B cell (primary cell): Measurements from ENCODE around the gene C17orf50. TPM values are rescaled to one million over a fixed set of nuclear protein-coding genes. Genes with fewer than 3 reads are reported as not detected.

Experiments
- ATAC-seq: fragments of 200-7000 bp; cut with Tn5 transposase; one replicate; pipeline ENCODE4 v1.10.0; 2021; ENCODE audit warnings: low read depth, mild to moderate bottlenecking, moderate number of reproducible peaks, moderate library complexity
- CTCF ChIA-PET: fragments of 350-600 bp; sonication (Branson Sonifier 250); formaldehyde crosslinking; loops from one replicate; lab custom pipeline; 2021; ENCODE audit warnings: antibody characterized with exemption, inconsistent platforms; lab: Charles Lee
- POLR2A ChIA-PET: fragments of 350-600 bp; sonication (Branson Sonifier 250); formaldehyde crosslinking; loops from one replicate; lab custom pipeline; 2021; ENCODE audit warnings: antibody characterized with exemption; lab: Charles Lee
- DNase-seq: peaks from one replicate; pipeline ENCODE4 v3.0.0; 2013
- H2AFZ ChIP-seq: 2 replicates; pipeline ENCODE4 v1.6.1; 2012; ENCODE audit warnings: mild to moderate bottlenecking, low read depth, low read length; ENCODE audit not compliant: insufficient read depth, poor library complexity, severe bottlenecking
- H3K27ac ChIP-seq, 2 donors: 1 replicate in 1 of 2; 2 replicates in 1 of 2; pipeline ENCODE4 v1.5.1; 2012 to 2013; ENCODE audit warnings: low read length in 2 of 2, mild to moderate bottlenecking in 2 of 2, moderate library complexity in 1 of 2
- H3K27me3 ChIP-seq, 4 experiments: fragments of 200-600 bp in 1 of 4; sonication (generic) in 1 of 4; replicated peaks in 1 of 4; 1 replicate in 2 of 4; 2 replicates in 2 of 4; pipeline versions ENCODE4 v1.6.1 to v1.7.0; 2013 to 2016; ENCODE audit warnings: low read length in 3 of 4, mild to moderate bottlenecking in 2 of 4, mixed read lengths in 1 of 4, moderate library complexity in 1 of 4; ENCODE audit not compliant: insufficient read depth in 4 of 4, control insufficient read depth in 3 of 4; ENCODE audit errors: control extremely low read depth in 1 of 4
- H3K36me3 ChIP-seq, 2 experiments: replicated peaks in 1 of 2; 1 replicate in 1 of 2; 2 replicates in 1 of 2; pipeline versions ENCODE4 v1.6.1 to v1.7.1; 2013; ENCODE audit warnings: low read length in 1 of 2; ENCODE audit not compliant: insufficient read depth in 2 of 2, control insufficient read depth in 1 of 2; ENCODE audit errors: control extremely low read depth in 1 of 2, extremely low read depth in 1 of 2
- H3K4me1 ChIP-seq, 2 donors: fragments of 200-600 bp in 1 of 2; sonication (generic) in 1 of 2; 1 replicate in 1 of 2; 2 replicates in 1 of 2; pipeline versions ENCODE4 v1.5.1 to v1.6.1; 2013 to 2017; ENCODE audit warnings: low read length in 2 of 2; ENCODE audit not compliant: control insufficient read depth in 2 of 2, insufficient read depth in 2 of 2
- H3K4me2 ChIP-seq: replicated peaks from 2 replicates; pipeline ENCODE3; 2012; ENCODE audit warnings: mild to moderate bottlenecking, low read depth, low read length; ENCODE audit not compliant: poor library complexity, severe bottlenecking
- H3K4me3 ChIP-seq, 5 experiments: fragments of 200-600 bp in 1 of 5; sonication (generic) in 1 of 5; 1 replicate in 3 of 5; 2 replicates in 2 of 5; pipeline versions ENCODE4 v1.5.1 to v1.7.0; 2011 to 2016; ENCODE audit warnings: low read length in 4 of 5, mild to moderate bottlenecking in 4 of 5, low read depth in 2 of 5, control low read depth in 1 of 5, moderate library complexity in 1 of 5; ENCODE audit not compliant: insufficient read depth in 1 of 5; ENCODE audit errors: control extremely low read depth in 1 of 5, extremely low read depth in 1 of 5
- H3K79me2 ChIP-seq: fragments of 200-600 bp; sonication (generic); one replicate; pipeline ENCODE4 v1.6.0; 2016; ENCODE audit warnings: low read length; ENCODE audit not compliant: control insufficient read depth, insufficient read depth
- H3K9ac ChIP-seq: fragments of 200-600 bp; sonication (generic); 2 replicates; pipeline ENCODE4 v1.6.1; 2017; ENCODE audit warnings: mild to moderate bottlenecking, low read length, moderate library complexity
- H3K9me3 ChIP-seq, 3 donors: one replicate each; pipeline versions ENCODE4 v1.6.1 to v1.7.1; 2013; ENCODE audit warnings: low read length in 2 of 3; ENCODE audit not compliant: control insufficient read depth in 2 of 3, insufficient read depth in 1 of 3; ENCODE audit errors: control extremely low read depth in 1 of 3
- H4K20me1 ChIP-seq: 2 replicates; pipeline ENCODE4 v1.6.0; 2012; ENCODE audit warnings: mild to moderate bottlenecking, low read length; ENCODE audit not compliant: insufficient read depth, control insufficient read depth, poor library complexity, severe bottlenecking
- H3K27ac Mint-ChIP-seq: one replicate; pipeline ENCODE4 v1.8.0; 2021; ENCODE audit warnings: mixed read lengths
- H3K27me3 Mint-ChIP-seq: one replicate; pipeline ENCODE4 v1.8.0; 2021; ENCODE audit warnings: mixed read lengths
- H3K4me1 Mint-ChIP-seq: one replicate; pipeline ENCODE4 v1.8.0; 2021; ENCODE audit warnings: mixed read lengths
- H3K4me3 Mint-ChIP-seq: one replicate; pipeline ENCODE4 v1.8.0; 2021; ENCODE audit warnings: mixed read lengths
- H3K9me3 Mint-ChIP-seq: one replicate; pipeline ENCODE4 v1.8.0; 2022; ENCODE audit warnings: mixed read lengths; ENCODE audit not compliant: insufficient read depth
- CTCF ChIP-seq: fragments of 200-600 bp; IDR thresholded peaks from one replicate; pipeline ENCODE4 v1.8.0; 2022; ENCODE audit warnings: antibody characterized with exemption, mild to moderate bottlenecking
- EZH2 ChIP-seq: IDR thresholded peaks from 2 replicates; pipeline ENCODE4 v1.6.1; 2012; ENCODE audit warnings: borderline replicate concordance, low read depth, mild to moderate bottlenecking, moderate library complexity, low read length; ENCODE audit not compliant: insufficient read depth, poor library complexity, severe bottlenecking
- WGBS: methylation state at CpG from one replicate; pipeline ENCODE4 v1.1.5; 2013; ENCODE audit warnings: missing lambda C conversion rate; ENCODE audit not compliant: insufficient coverage; 5-methylcytosine and 5-hydroxymethylcytosine counted together
- intact Hi-C: fragments of 100-400 bp; cut with micrococcal nuclease; formaldehyde crosslinking; loops from one replicate; pipeline ENCODE4 v1.10.0; 2022
- polyA plus RNA-seq: library from polyadenylated mRNA; depleted of rRNA; stranded (reverse); fragments of >200 nt; gene quantifications from 2 replicates; pipeline ENCODE4 v1.2.3, GENCODE V29; 2012
- total RNA-seq, 2 donors: library from RNA; stranded (reverse); fragments of 120-200 nt in 1 of 2; gene quantifications; 1 replicate in 1 of 2; 2 replicates in 1 of 2; pipeline versions ENCODE4 v1.2.3 to v1.2.4, GENCODE V29; 2013 to 2022

The C17orf50 gene
- total and polyA plus RNA-seq, 2 donors (not counting 1 experiment from before 2014, with no cell fraction given), result not detected

DNA sequence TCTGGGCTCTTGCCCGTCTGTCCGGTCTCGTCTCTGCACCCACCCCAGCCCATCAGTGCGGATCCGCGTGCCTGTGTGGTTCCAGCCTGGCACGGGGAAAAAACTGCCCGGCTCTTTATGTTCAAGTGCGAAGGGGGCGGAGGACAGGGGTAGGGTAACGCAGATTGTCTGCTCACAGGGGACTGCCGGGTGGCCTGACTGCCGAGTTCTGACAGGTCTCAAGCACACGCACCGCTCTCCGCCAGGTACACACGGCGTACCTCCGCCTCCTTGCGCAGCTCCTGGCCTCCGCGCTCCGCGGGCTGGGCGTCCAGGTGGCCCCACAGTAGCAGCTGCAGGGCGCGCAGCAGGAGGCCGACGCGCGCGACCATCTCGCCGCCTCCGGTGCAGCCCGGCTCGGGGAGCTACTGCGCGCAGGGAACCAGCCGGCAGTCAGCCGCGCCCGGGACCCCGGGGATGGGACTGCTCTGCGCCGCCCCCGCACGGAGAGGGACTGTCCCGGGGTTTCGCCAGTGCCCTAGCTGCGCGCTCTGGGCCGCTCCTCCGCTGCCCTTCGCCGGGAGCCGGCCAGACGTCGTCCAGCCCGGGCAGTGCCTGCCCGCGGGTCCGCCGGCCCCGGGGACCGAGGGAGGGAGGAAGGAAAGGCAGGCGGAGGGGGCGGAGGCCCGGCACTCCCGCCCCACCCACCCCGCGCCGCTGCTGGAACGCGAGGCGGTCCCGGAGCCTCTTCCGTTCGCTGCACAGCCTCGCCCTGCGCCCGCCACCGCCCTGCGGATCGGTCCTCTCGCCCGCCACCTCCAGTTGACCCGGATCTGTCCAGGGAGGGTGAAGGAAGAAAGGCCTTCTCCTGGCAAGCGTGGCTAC lies 34.6 kb downstream of the C17orf50 start, which contains the start of gene MMP28:
Gene MMP28, minus strand, starts transcription at position 635 of the 864 bp plus-strand sequence. Its CDS starts 264 bp downstream, at position 371.
- peak within 1 kb of the TSS; percentile 86 for H3K4me3 Mint-ChIP-seq
- H3K4me3 ChIP-seq, result peak within 1 kb of the TSS in 4 of 5 experiments; percentile 8 to 61 (median 56)
- ChIA-PET CTCF (interaction anchor here (0.8 to 7.0 kb wide), 4 partner anchors 9 to 30 kb away, joined by 3 to 62 read pairs (median 4); no protein-coding TSS in a partner anchor), POLR2A (interaction anchor here (0.6 to 2.8 kb wide), 3 partner anchors 9 to 77 kb away, joined by 3 to 11 read pairs (median 6); partner anchors contain the start of gene TAF15)
- peak within 1 kb of the TSS; percentile 5 for H3K27ac Mint-ChIP-seq
- peaks cover 19% of the 10 kb centered on the region for H3K4me1 Mint-ChIP-seq
- WGBS, result under 1% methylated on average over 83 of the region's 89 CpGs
- peak within 1 kb of the TSS; percentile 91 for H3K4me2 ChIP-seq
- H3K27me3 Mint-ChIP-seq, result peaks cover 41% of the 10 kb centered on the region
- H3K27me3 ChIP-seq, result peaks cover 0 to 69% (median 31%) of the 10 kb centered on the region in 4 experiments
- no peaks in the 10 kb centered on the region for H3K79me2 ChIP-seq
- no peaks in the 10 kb centered on the region for H3K9me3 ChIP-seq
- DNase-seq, result peak; percentile 45
- no peaks in the 10 kb centered on the region for H3K9me3 Mint-ChIP-seq
- peak; percentile 76 for ATAC-seq
- H3K36me3 ChIP-seq, result no peaks in the 10 kb centered on the region
- no peak within 1 kb of the TSS for H3K27ac ChIP-seq
- peak within 1 kb of the TSS; percentile 62 for H3K9ac ChIP-seq
- no peaks in the 10 kb centered on the region for H4K20me1 ChIP-seq
- TF ChIP-seq EZH2, result no peak
- TF ChIP-seq CTCF, result no peak
- intact Hi-C loops, result no loop called here
- peak within 1 kb of the TSS; percentile 67 for H2AFZ ChIP-seq
- H3K4me1 ChIP-seq, result peaks cover 12 to 14% of the 10 kb centered on the region in 2 donors
